ENCODE results near the gene SFXN4. TPM values are rescaled to one million over a fixed set of nuclear protein-coding genes. Genes with fewer than 3 reads are reported as not detected.

SFXN4 gene
- total and polyA plus RNA-seq, 2 of the 13 experiments (the other 11 are each of a cell fraction or from before 2014, with no cell fraction given): 47.7 to 64.9 TPM

GRCh38 chr10:119113751-119114732 is 51.5 kb downstream of the SFXN4 start (continued):
- TF ChIP-seq ZHX2 (IDR thresholded peaks at IDR 0.05; ENCODE audit: low read depth) (peak; percentile 59; the same call in 1 of the 2 replicates), ZHX2 (CRISPR knock-in tag; IDR thresholded peaks at IDR 0.05; ENCODE audit: borderline replicate concordance) (no peak), DNMT1 (CRISPR knock-in tag; IDR thresholded peaks at IDR 0.05) (0 out of 2 replicates have a peak, but pooled peaks have one; percentile 71), ZFY (CRISPR knock-in tag; IDR thresholded peaks at IDR 0.05) (peak; percentile 45; the same call in 1 of the 2 replicates), NPAS2 (CRISPR knock-in tag; IDR thresholded peaks at IDR 0.05; ENCODE audit: borderline replicate concordance) (no peak), NR0B2 (CRISPR knock-in tag; IDR thresholded peaks at IDR 0.05) (no peak), ZNF737 (CRISPR knock-in tag; IDR thresholded peaks at IDR 0.05; ENCODE audit: borderline replicate concordance) (peak; percentile 75; the same call in 1 of the 2 replicates), MXD3 (CRISPR knock-in tag; IDR thresholded peaks at IDR 0.05) (no peak), POGZ (CRISPR knock-in tag; IDR thresholded peaks at IDR 0.05) (0 out of 2 replicates have a peak, but pooled peaks have one; percentile 33), SP5 (CRISPR knock-in tag; IDR thresholded peaks at IDR 0.05; ENCODE audit: borderline replicate concordance, low read depth) (no peak), ZNF646 (CRISPR knock-in tag; IDR thresholded peaks at IDR 0.05) (peak; percentile 89), ATF1 (CRISPR knock-in tag; IDR thresholded peaks at IDR 0.05) (peak; percentile 53; the same call in 1 of the 2 replicates), ZNF101 (CRISPR knock-in tag; IDR thresholded peaks at IDR 0.05; ENCODE audit: borderline replicate concordance, low read depth) (no peak), SRSF9 (IDR thresholded peaks at IDR 0.05; ENCODE audit: borderline replicate concordance, insufficient read depth, low read depth, low read length, poor library complexity, severe bottlenecking) (no peak)
